ENCODE measurements around the gene PTPRZ1.

DNA sequence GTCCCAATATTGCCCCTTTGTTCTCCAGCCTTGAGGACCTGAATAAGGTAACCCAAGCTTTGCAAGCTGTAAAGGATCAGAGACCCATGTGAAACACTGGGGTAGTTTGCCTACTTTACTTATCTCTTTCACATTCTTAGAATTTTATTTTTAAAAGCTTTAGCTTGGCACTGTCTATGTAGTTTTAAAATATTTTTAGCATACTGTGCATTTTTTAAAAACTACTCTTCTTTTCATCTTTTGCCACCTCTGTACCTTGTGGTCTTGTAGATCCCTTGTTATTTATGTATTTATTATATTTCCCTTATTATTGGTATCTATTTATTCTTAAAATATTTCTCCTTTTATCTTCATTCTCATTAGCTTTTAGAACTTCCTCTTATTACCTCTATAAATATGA is 12.0 kb upstream of the PTPRZ1 start:
- no peak for TF ChIP-seq POLR2A (IDR thresholded peaks at IDR 0.05)
- TF ChIP-seq CTCF (IDR thresholded peaks at IDR 0.05), result no peak

Measured in testis (tissue), 2 donors.